Prostate gland (tissue), 2 donors: Measurements from ENCODE around the gene CERKL.

Source experiments
- POLR2A ChIP-seq: fragments of 450-650 bp; IDR thresholded peaks from one replicate; pipeline ENCODE4 v1.6.1; 2016; ENCODE audit warnings: antibody characterized with exemption, mild to moderate bottlenecking
- POLR2AphosphoS5 ChIP-seq: sonication (generic); formaldehyde crosslinking; IDR thresholded peaks from one replicate; pipeline ENCODE4 v1.6.1; 2017; ENCODE audit warnings: antibody characterized with exemption
- TF ChIP-seq, protein P1 (sequence below), 4 experiments: fragments of 200-600 bp in 2 of 4; fragments of 450-650 bp in 2 of 4; sonication (generic) in 2 of 4; IDR thresholded peaks; 1 replicate in 3 of 4; 2 replicates in 1 of 4; pipeline ENCODE4 v1.5.1; 2016 to 2019; ENCODE audit warnings: antibody characterized with exemption in 4 of 4, mild to moderate bottlenecking in 2 of 4, moderate library complexity in 2 of 4

DNA sequence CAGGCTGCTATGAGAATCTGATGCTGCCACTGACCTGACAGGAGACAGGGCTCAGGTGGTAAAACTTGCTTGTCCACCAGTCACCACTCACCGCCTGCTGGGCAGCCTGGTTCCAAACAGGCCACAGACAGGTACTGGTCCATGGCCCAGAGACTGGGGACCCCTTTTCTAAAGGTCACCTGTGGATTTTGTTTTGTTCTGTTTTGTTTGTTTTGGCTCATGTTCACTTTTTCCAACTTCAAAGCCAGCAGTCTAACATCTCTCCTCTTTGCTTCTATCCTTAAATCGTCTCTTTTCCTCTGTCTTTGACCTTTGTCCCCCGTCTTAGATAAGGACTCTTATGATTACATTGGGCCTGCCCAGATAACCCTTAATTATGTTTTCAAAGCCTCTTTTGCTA lies 3.3 kb upstream of the CERKL start:
- TF ChIP-seq POLR2A (no peak), POLR2AphosphoS5 (no peak)
- TF ChIP-seq, protein P1, sequence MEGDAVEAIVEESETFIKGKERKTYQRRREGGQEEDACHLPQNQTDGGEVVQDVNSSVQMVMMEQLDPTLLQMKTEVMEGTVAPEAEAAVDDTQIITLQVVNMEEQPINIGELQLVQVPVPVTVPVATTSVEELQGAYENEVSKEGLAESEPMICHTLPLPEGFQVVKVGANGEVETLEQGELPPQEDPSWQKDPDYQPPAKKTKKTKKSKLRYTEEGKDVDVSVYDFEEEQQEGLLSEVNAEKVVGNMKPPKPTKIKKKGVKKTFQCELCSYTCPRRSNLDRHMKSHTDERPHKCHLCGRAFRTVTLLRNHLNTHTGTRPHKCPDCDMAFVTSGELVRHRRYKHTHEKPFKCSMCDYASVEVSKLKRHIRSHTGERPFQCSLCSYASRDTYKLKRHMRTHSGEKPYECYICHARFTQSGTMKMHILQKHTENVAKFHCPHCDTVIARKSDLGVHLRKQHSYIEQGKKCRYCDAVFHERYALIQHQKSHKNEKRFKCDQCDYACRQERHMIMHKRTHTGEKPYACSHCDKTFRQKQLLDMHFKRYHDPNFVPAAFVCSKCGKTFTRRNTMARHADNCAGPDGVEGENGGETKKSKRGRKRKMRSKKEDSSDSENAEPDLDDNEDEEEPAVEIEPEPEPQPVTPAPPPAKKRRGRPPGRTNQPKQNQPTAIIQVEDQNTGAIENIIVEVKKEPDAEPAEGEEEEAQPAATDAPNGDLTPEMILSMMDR (IDR thresholded peaks at IDR 0.05): no peak
